Transverse colon (tissue), 4 donors: ENCODE data around the gene MED25. TPM values are rescaled to one million over a fixed set of nuclear protein-coding genes. Genes with fewer than 3 reads are reported as not detected.

Source experiments
- DNase-seq: peaks from one replicate; pipeline ENCODE4 v3.0.0-alpha.2; 2019
- H3K27ac ChIP-seq, 4 donors: fragments of 200-600 bp; sonication (generic); 2 replicates each; pipeline ENCODE4 v1.5.1; 2016 to 2018; ENCODE audit warnings: inconsistent platforms in 4 of 4
- H3K27me3 ChIP-seq: fragments of 200-600 bp; sonication (generic); 2 replicates; pipeline ENCODE4 v1.5.1; 2017; ENCODE audit warnings: inconsistent platforms
- H3K36me3 ChIP-seq, 4 donors: fragments of 200-600 bp; sonication (generic); 2 replicates each; pipeline ENCODE4 v1.5.1; 2017 to 2019; ENCODE audit warnings: inconsistent platforms in 4 of 4
- H3K4me1 ChIP-seq, 4 donors: fragments of 200-600 bp; sonication (generic); 2 replicates each; pipeline ENCODE4 v1.5.1; 2017 to 2020; ENCODE audit warnings: inconsistent platforms in 4 of 4
- H3K4me3 ChIP-seq, 4 donors: fragments of 200-600 bp; sonication (generic); 1 replicate in 1 of 4; 2 replicates in 3 of 4; pipeline versions ENCODE4 v1.5.1 to v1.6.1; 2017 to 2019; ENCODE audit warnings: inconsistent platforms in 4 of 4
- H3K9me3 ChIP-seq, 2 donors: fragments of 200-600 bp; sonication (generic); 2 replicates each; pipeline ENCODE4 v1.5.1; 2017 to 2019; ENCODE audit warnings: inconsistent platforms in 2 of 2
- EP300 ChIP-seq: sonication (generic); formaldehyde crosslinking; IDR thresholded peaks from one replicate; pipeline ENCODE4 v1.6.1; 2017; ENCODE audit warnings: antibody characterized with exemption, low read depth
- POLR2A ChIP-seq: fragments of 450-650 bp; IDR thresholded peaks from one replicate; pipeline ENCODE4 v1.6.1; 2016; ENCODE audit warnings: antibody characterized with exemption, mild to moderate bottlenecking, moderate library complexity
- POLR2AphosphoS5 ChIP-seq, 3 donors: sonication (generic); formaldehyde crosslinking; IDR thresholded peaks; one replicate each; pipeline ENCODE4 v1.6.1; 2016; ENCODE audit warnings: antibody characterized with exemption in 3 of 3
- WGBS, 2 donors: methylation state at CpG; one replicate each; pipeline ENCODE4 v1.1.5; 2018; ENCODE audit warnings: low coverage in 1 of 2; 5-methylcytosine and 5-hydroxymethylcytosine counted together
- in situ Hi-C, 4 donors: fragments of 200-750 bp; cut with MboI; loops; one replicate each; pipeline versions ENCODE4 v1.15.0 to v1.15.1; 2017; ENCODE audit warnings: low sequenced_read_pairs in 3 of 4, low pct_ligation_motif_present in 1 of 4, low pct_unique_long_range_greater_than_20kb in 1 of 4
- intact Hi-C: fragments of 100-400 bp; cut with DNase I; formaldehyde crosslinking; loops from one replicate; pipeline ENCODE4 v1.15.1; 2023; ENCODE audit warnings: low total_unique reads
- total RNA-seq, 4 donors: library from RNA; depleted of rRNA; stranded (reverse); fragments of >200 nt; gene quantifications; one replicate each; pipeline ENCODE4 v1.1.0, GENCODE V29; 2016
- TF ChIP-seq, protein P1 (sequence below), 5 experiments: fragments of 200-600 bp in 3 of 5; fragments of 450-650 bp in 2 of 5; sonication (generic) in 3 of 5; IDR thresholded peaks; 1 replicate in 2 of 5; 2 replicates in 3 of 5; pipeline ENCODE4 v1.5.1; 2016 to 2017; ENCODE audit warnings: antibody characterized with exemption in 5 of 5, inconsistent platforms in 3 of 5, mild to moderate bottlenecking in 2 of 5, moderate library complexity in 1 of 5

Gene MED25
- total RNA-seq, 4 donors from 2014 or later: 26.9 to 46.6 (median 38.7) TPM

DNA sequence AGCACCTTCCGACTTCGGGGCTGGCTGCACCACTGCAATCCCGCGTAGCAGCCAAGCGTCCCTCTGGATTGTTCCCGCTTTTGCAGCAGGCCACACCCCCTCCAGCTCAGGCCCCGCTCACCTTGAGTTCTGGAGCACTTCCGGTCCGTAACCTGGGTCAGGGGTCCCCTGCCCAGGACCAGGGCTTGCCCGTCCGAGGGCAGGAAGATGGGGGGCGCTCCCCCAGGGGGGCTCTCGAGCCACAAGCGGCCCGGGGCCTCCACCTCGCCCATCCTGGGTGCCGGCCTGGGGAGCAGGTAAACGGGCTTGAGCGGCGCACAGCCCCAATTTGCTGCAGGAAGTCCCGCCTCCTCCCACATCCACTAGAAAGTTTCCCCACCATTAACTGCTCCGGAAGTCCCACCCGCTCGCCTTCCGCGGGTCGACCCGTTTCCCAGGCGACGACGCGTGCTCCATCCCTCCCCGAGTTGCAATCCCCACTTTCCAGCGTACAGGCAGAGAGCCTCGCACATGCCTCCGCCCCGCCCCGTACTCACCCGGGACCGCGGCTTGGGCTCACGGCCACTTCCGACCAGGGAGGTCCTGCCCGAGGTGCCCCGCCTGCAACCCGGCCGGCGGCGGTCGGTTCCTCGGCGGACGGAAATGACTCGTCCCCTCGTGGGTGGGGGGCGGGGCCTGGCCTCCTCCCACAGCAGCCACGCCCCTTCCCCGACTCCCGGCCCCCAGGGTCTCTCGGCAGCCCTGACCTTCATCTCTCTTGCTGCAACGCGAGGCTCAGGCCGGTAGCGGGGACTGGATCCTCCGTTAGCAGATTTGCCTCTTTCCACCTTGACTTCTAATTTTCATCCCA is 49.1 kb downstream of the MED25 start, which contains the start of gene PNKP:
Gene PNKP, minus strand, starts transcription at position 644 of the 850 bp plus-strand sequence. Its CDS starts 372 bp downstream, at position 272.
- in situ Hi-C loops (loop anchor here in 1 of 4 donors (10.0 to 25.0 kb wide), 2 partner anchors 52 to 380 kb away; partner anchors contain the start of genes FUZ, MED25, RPL13A and RPS11), intact Hi-C loops (no loop called here)
- Histone ChIP-seq H3K4me3 (peak within 1 kb of the TSS; percentile 60 to 90 (median 78)), H3K36me3 (no peaks in the 10 kb centered on the region), H3K27me3 (no peaks in the 10 kb centered on the region), H3K4me1 (peaks cover 25 to 51% (median 43%) of the 10 kb centered on the region in 4 donors), H3K9me3 (no peaks in the 10 kb centered on the region), H3K27ac (peak within 1 kb of the TSS; percentile 90 to 96 (median 94))
- TF ChIP-seq POLR2AphosphoS5 (IDR thresholded peaks at IDR 0.05) (peak; percentile 73 to 93 (median 91)), POLR2A (peak; percentile 77), EP300 (no peak)
- TF ChIP-seq, protein P1, sequence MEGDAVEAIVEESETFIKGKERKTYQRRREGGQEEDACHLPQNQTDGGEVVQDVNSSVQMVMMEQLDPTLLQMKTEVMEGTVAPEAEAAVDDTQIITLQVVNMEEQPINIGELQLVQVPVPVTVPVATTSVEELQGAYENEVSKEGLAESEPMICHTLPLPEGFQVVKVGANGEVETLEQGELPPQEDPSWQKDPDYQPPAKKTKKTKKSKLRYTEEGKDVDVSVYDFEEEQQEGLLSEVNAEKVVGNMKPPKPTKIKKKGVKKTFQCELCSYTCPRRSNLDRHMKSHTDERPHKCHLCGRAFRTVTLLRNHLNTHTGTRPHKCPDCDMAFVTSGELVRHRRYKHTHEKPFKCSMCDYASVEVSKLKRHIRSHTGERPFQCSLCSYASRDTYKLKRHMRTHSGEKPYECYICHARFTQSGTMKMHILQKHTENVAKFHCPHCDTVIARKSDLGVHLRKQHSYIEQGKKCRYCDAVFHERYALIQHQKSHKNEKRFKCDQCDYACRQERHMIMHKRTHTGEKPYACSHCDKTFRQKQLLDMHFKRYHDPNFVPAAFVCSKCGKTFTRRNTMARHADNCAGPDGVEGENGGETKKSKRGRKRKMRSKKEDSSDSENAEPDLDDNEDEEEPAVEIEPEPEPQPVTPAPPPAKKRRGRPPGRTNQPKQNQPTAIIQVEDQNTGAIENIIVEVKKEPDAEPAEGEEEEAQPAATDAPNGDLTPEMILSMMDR (IDR thresholded peaks at IDR 0.05): no peak
- WGBS, 2 donors: 0% methylated on average over 5 to 52 of the region's 65 CpGs
- DNase-seq: peak; percentile 92

DNA sequence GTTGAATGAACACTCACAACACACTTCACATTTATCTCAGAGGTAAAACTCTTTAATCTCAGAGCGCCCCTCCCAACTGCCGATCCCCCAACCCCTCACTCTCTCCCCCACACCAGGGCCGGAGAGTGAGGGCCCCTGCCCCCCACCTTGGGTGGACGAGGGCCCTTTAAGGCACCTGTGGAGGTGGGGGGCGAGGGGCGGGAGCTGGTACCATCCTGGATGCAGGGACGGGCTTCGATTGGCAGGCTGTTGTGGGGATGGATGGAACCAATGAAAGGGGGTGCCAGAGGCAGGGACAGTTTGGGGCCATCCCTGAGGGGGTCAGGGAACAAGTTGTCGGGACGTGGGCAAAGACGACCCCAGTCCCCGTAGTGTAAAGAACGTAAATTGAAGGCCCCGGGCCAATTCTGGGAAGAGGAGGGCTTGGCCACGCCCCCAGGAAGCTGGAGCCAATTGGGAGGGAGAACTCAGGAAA is 51.0 kb downstream of the MED25 start:
- Histone ChIP-seq H3K4me1 (peaks cover 25 to 51% (median 43%) of the 10 kb centered on the region in 4 donors), H3K4me3 (peak overlapping the region; percentile 22 to 54 (median 38)), H3K27me3 (no peaks in the 10 kb centered on the region), H3K9me3 (no peaks in the 10 kb centered on the region), H3K36me3 (no peaks in the 10 kb centered on the region), H3K27ac (peak overlapping the region; percentile 90 to 96 (median 94))
- no peak for DNase-seq
- in situ Hi-C loops: loop anchor here in 1 of 4 donors (10.0 to 25.0 kb wide), 2 partner anchors 54 to 382 kb away; partner anchors contain the start of genes FUZ, MED25, RPL13A and RPS11
- TF ChIP-seq POLR2A (no peak), POLR2AphosphoS5 (IDR thresholded peaks at IDR 0.05) (no peak), EP300 (no peak)
- TF ChIP-seq, protein P1 (IDR thresholded peaks at IDR 0.05): no peak
- intact Hi-C loops: no loop called here
- WGBS, 2 donors: 0% methylated on average over 15 of the region's 15 CpGs; no CpG with 5 or more reads in 1 of the 2 donors

DNA sequence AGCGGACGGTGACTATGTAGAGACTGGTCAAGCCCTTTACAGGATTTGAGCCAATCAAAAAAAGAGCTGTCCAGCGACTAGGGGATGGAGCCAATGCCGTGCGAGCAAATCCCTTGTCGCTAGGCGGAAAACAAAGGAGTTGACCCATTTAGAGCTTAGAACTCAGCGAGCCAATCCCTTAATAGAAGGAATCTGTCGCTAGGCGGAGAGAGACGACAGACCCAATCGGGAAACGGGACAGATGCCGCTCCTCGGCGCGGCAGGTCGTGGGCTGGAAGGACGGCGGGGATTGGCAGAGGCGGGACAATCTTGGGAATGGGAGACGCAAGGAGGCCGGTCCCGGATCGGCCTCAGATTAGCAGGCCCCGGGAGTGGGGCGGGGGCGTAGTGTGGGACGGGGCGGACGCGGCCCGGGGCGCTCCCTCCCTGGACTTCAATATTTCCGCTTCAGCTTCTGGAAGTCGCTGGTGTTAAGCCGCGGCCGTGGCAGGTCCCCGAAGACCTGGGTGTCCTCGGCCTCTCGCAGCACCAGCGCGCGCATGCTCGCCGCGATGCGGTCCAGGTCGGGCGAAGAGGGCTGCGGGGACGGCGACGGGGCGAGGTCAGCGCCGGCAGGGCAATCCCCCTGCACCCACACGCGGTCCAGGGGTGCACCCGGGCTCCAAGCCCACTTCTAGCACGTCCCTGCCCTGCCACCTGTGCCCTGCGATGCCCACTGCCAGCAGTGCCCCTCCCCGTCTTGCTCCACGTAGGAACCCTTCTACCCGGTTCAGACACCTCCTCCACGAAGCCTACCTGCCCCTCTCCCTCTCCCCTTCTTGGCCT is 51.6 kb downstream of the MED25 start:
- peak; percentile 97 for DNase-seq
- Histone ChIP-seq H3K36me3 (no peaks in the 10 kb centered on the region), H3K27ac (peak overlapping the region; percentile 90 to 96 (median 94)), H3K27me3 (no peaks in the 10 kb centered on the region), H3K4me1 (peaks cover 25 to 49% (median 43%) of the 10 kb centered on the region in 4 donors), H3K9me3 (no peaks in the 10 kb centered on the region), H3K4me3 (peak overlapping the region; percentile 33 to 62 (median 53))
- in situ Hi-C loops: loop anchor here in 1 of 4 donors (10.0 to 25.0 kb wide), 2 partner anchors 55 to 382 kb away; partner anchors contain the start of genes FUZ, MED25, RPL13A and RPS11
- TF ChIP-seq POLR2A (peak; percentile 79), POLR2AphosphoS5 (IDR thresholded peaks at IDR 0.05) (peak; percentile 80 to 90 (median 90)), EP300 (no peak)
- TF ChIP-seq, protein P1 (IDR thresholded peaks at IDR 0.05): peak in 1 of 5 experiments; percentile 45
- intact Hi-C loops: no loop called here
- 1% methylated on average over 37 of the region's 67 CpGs; no CpG with 5 or more reads in 1 of the 2 donors for WGBS, 2 donors
